PC-3 (cell line): ENCODE results near the gene CST11. TPM values are rescaled to one million over a fixed set of nuclear protein-coding genes. Genes with fewer than 3 reads are reported as not detected.

Source experiments
- ATAC-seq: fragments of 200-7000 bp; cut with Tn5 transposase; 2 replicates; pipeline ENCODE4 v1.9.1; 2020; ENCODE audit warnings: mild to moderate bottlenecking, moderate library complexity
- BruUV-seq: library from RNA; stranded (reverse); fragments of 400-500 nt; replicated peaks from 2 replicates; lab custom pipeline; 2021; lab: Mats Ljungman, UMichigan
- CTCF ChIA-PET: fragments of 300-600 bp; sonication (Branson Sonifier 250); formaldehyde crosslinking; loops from one replicate; lab custom pipeline; 2022; ENCODE audit warnings: antibody characterized with exemption; lab: Charles Lee
- POLR2A ChIA-PET: fragments of 300-600 bp; sonication (Branson Sonifier 250); formaldehyde crosslinking; loops from one replicate; lab custom pipeline; 2022; ENCODE audit warnings: antibody characterized with exemption; ENCODE audit not compliant: unreplicated experiment; lab: Charles Lee
- DNase-seq: peaks from one replicate; pipeline ENCODE4 v3.0.0-alpha.2; 2015
- H2AFZ ChIP-seq: fragments of 300-600 bp; sonication (generic); 2 replicates; pipeline ENCODE4 v1.6.0; 2016; ENCODE audit warnings: antibody characterized with exemption, low read length
- H3F3A ChIP-seq: fragments of 300-600 bp; sonication (generic); one replicate; pipeline ENCODE4 v1.6.0; 2017; ENCODE audit warnings: antibody characterized with exemption, low read length, control low read depth, mild to moderate bottlenecking; ENCODE audit not compliant: unreplicated experiment
- H3K27ac ChIP-seq: fragments of 300-600 bp; sonication (generic); 2 replicates; pipeline ENCODE4 v1.5.1; 2016; ENCODE audit warnings: mild to moderate bottlenecking, low read length
- H3K27me3 ChIP-seq: fragments of 300-600 bp; sonication (generic); 2 replicates; pipeline ENCODE4 v1.6.1; 2016; ENCODE audit warnings: low read length, mixed read lengths
- H3K36me3 ChIP-seq: fragments of 300-600 bp; sonication (generic); 2 replicates; pipeline ENCODE4 v1.6.1; 2016; ENCODE audit warnings: low read depth, mixed run types, low read length, mixed read lengths
- H3K4me1 ChIP-seq: fragments of 300-600 bp; sonication (generic); 2 replicates; pipeline ENCODE4 v1.5.1; 2016; ENCODE audit warnings: low read length; ENCODE audit not compliant: insufficient read depth
- H3K4me2 ChIP-seq: fragments of 300-600 bp; sonication (generic); 2 replicates; pipeline ENCODE4 v1.6.0; 2016; ENCODE audit warnings: low read length
- H3K4me3 ChIP-seq: fragments of 300-600 bp; sonication (generic); 2 replicates; pipeline ENCODE4 v1.5.1; 2016; ENCODE audit warnings: mild to moderate bottlenecking, low read length, mixed read lengths
- H3K79me2 ChIP-seq: fragments of 300-600 bp; sonication (generic); 2 replicates; pipeline ENCODE4 v1.6.1; 2017; ENCODE audit warnings: low read length, mixed read lengths
- H3K9ac ChIP-seq: fragments of 300-600 bp; sonication (generic); 2 replicates; pipeline ENCODE4 v1.6.0; 2016; ENCODE audit warnings: mild to moderate bottlenecking, low read length
- H3K9me2 ChIP-seq: fragments of 300-600 bp; sonication (generic); replicated peaks from 2 replicates; pipeline ENCODE4 v1.6.1; 2016; ENCODE audit warnings: mixed run types, low read length, mixed read lengths
- H3K9me3 ChIP-seq: fragments of 300-600 bp; sonication (generic); 2 replicates; pipeline ENCODE4 v1.6.1; 2016; ENCODE audit warnings: low read length, mixed read lengths
- H4K20me1 ChIP-seq: fragments of 300-600 bp; sonication (generic); 2 replicates; pipeline ENCODE4 v1.6.1; 2016; ENCODE audit warnings: low read length, mixed read lengths
- EZH2 ChIP-seq: fragments of 300-600 bp; sonication (generic); IDR thresholded peaks from one replicate; pipeline ENCODE4 v1.6.1; 2017; ENCODE audit warnings: antibody characterized with exemption, mild to moderate bottlenecking, low read length; ENCODE audit not compliant: unreplicated experiment
- EZH2phosphoT487 ChIP-seq: fragments of 300-600 bp; sonication (generic); IDR thresholded peaks from 2 replicates; pipeline ENCODE4 v1.6.1; 2018; ENCODE audit warnings: mild to moderate bottlenecking, antibody characterized with exemption, low read length, borderline replicate concordance
- intact Hi-C: fragments of 100-400 bp; cut with micrococcal nuclease; formaldehyde crosslinking; loops from 2 replicates; pipeline ENCODE4 v1.9.0; 2023
- total RNA-seq: library from RNA; depleted of rRNA; stranded (reverse); fragments of >200 nt; gene quantifications from 2 replicates; pipeline ENCODE4 v1.2.3, GENCODE V29; 2014
- TF ChIP-seq, protein P1 (sequence below): fragments of 300-600 bp; sonication (generic); conservative IDR thresholded peaks from 2 replicates; pipeline ENCODE4 v1.5.1; 2017; ENCODE audit warnings: antibody characterized with exemption, low read depth, mild to moderate bottlenecking, low read length

Gene CST11
- total RNA-seq, 1 experiment from 2014 or later, result not detected

DNA sequence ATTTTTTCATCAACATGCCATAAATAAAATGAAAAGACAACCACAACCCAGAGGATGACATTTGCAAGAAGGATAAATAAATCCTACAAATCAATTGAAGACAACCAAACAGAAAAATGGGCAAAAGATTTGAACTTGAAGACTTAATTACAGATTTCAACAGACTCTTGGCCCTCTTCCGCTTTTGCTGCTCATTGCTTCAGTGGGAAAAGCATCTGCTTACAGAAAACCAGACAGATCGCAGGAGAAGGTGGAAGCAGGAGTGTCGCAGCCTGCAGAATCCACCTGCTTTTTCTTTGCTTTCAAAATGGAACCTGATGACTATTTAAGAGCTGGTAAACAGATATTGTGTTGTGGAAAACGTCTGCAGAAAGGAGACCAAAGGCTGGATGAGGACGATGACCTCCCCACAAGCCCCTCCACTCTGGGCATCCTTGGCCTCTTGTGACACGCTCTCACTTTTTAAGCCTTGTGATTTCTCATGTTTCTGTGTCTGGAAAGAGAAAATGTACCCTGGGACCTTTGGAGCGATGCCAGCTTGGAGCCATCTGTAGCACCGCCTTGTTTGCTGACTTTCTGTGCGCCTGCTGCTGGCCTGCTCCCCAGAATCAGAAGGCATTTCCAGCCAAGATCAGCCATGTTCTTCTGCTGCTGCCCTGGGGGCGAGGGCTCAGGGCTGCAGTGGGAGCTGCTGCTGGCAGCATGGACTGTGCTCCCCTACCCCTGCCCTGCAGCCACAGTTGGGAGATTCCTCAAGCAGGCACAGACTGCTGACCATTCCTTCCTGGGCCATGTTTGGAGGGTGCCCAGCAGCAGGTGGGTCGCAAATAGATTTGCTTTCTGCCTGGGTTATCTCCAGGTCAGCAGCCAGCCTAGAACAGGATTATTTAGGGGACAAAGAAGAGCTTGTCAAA lies 16.8 kb downstream of the CST11 start:
- DNase-seq, result no peak
- BruUV-seq, result no TSS peak
- no peaks in the 10 kb centered on the region for H3K4me1 ChIP-seq
- no peaks in the 10 kb centered on the region for H3K9me3 ChIP-seq
- no peaks in the 10 kb centered on the region for H3K79me2 ChIP-seq
- H3K9me2 ChIP-seq, result no peaks in the 10 kb centered on the region
- POLR2A ChIA-PET, result no interaction called here
- no peak for ATAC-seq
- TF ChIP-seq, protein P1, sequence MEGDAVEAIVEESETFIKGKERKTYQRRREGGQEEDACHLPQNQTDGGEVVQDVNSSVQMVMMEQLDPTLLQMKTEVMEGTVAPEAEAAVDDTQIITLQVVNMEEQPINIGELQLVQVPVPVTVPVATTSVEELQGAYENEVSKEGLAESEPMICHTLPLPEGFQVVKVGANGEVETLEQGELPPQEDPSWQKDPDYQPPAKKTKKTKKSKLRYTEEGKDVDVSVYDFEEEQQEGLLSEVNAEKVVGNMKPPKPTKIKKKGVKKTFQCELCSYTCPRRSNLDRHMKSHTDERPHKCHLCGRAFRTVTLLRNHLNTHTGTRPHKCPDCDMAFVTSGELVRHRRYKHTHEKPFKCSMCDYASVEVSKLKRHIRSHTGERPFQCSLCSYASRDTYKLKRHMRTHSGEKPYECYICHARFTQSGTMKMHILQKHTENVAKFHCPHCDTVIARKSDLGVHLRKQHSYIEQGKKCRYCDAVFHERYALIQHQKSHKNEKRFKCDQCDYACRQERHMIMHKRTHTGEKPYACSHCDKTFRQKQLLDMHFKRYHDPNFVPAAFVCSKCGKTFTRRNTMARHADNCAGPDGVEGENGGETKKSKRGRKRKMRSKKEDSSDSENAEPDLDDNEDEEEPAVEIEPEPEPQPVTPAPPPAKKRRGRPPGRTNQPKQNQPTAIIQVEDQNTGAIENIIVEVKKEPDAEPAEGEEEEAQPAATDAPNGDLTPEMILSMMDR, result no peak
- no peak for TF ChIP-seq EZH2
- no peak for TF ChIP-seq EZH2phosphoT487
- no peaks in the 10 kb centered on the region for H4K20me1 ChIP-seq
- H3K27me3 ChIP-seq, result peaks cover 8% of the 10 kb centered on the region
- H2AFZ ChIP-seq, result no peak overlapping the region
- no peaks in the 10 kb centered on the region for H3K36me3 ChIP-seq
- no peaks in the 10 kb centered on the region for H3F3A ChIP-seq
- no peak overlapping the region for H3K9ac ChIP-seq
- H3K27ac ChIP-seq, result no peak overlapping the region
- no peak overlapping the region for H3K4me3 ChIP-seq
- intact Hi-C loops, result no loop called here
- H3K4me2 ChIP-seq, result no peak overlapping the region
- CTCF ChIA-PET, result no interaction called here

DNA sequence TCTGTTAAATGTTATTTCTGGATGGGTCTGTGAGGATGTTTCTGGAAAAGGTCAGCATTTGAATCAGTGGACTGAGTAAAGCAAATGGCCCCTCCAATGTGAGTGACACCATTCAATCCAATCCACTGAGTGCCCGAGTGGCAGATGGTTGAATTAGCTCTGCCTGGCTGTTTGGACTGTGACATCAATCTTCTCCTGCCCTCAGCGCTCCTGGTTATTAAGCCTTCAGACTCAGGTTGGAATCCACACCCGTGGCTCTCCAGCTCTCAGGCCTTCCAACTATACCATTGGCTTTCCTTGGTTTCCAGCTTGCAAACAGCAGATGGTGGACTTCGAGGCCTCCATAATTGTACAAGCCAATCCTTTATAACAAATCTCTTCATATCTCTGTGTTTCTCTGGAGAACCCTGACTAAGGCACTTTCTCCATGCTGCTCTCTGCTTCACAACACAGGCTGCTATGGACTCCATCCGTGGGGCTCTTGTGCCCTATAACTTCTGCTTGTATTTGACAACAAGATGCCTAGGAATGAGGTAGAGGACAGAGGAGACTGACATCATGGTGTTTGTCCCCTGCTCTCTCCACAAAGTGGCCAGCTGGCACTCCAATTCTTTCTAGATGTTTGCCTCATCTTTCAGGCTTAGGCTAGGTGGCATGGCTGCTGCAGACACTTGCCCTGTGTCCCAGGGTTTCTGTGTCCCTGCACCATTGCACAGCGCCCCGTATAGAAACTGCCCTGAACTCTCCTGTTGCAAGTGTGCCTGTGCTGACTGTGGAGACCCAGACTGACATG lies 18.0 kb downstream of the CST11 start:
- no peak overlapping the region for H3K4me2 ChIP-seq
- ATAC-seq (no peak), DNase-seq (no peak)
- no peak for TF ChIP-seq EZH2
- TF ChIP-seq, protein P1, result no peak
- no peak overlapping the region for H3K27ac ChIP-seq
- H2AFZ ChIP-seq, result no peak overlapping the region
- no peaks in the 10 kb centered on the region for H3K9me2 ChIP-seq
- no peaks in the 10 kb centered on the region for H3F3A ChIP-seq
- no peak overlapping the region for H3K9ac ChIP-seq
- BruUV-seq, result no TSS peak
- no peaks in the 10 kb centered on the region for H3K36me3 ChIP-seq
- CTCF ChIA-PET, result no interaction called here
- H3K9me3 ChIP-seq, result no peaks in the 10 kb centered on the region
- no peaks in the 10 kb centered on the region for H3K79me2 ChIP-seq
- no peaks in the 10 kb centered on the region for H4K20me1 ChIP-seq
- H3K27me3 ChIP-seq, result peaks cover 8% of the 10 kb centered on the region
- H3K4me1 ChIP-seq, result no peaks in the 10 kb centered on the region
- POLR2A ChIA-PET, result no interaction called here
- intact Hi-C loops, result no loop called here
- no peak overlapping the region for H3K4me3 ChIP-seq
